Measurements from ENCODE around the gene CLEC14A. TPM values are rescaled to one million over a fixed set of nuclear protein-coding genes. Genes with fewer than 3 reads are reported as not detected.

The CLEC14A gene
- total and polyA plus RNA-seq, 9 of the 15 experiments (the other 6 are each of a cell fraction or from before 2014, with no cell fraction given) = not detected

GRCh38 chr14:38243696-38244240, 12.1 kb downstream of the CLEC14A start:
- Histone ChIP-seq H3K36me3 (ENCODE audit: control insufficient read depth, insufficient read depth, low read length) (no peaks in the 10 kb centered on the region), H2AFZ (ENCODE audit: low read depth, low read length) (no peak overlapping the region), H3K9me3 (replicated peaks; ENCODE audit: control insufficient read depth, insufficient read depth, low read depth, low read length) (no peaks in the 10 kb centered on the region), H3K9ac (ENCODE audit: insufficient read depth in 1 of 2, low read depth in 2 of 2, low read length in 2 of 2) (no peak overlapping the region), H3K79me2 (ENCODE audit: control insufficient read depth, insufficient read depth, low read length) (no peaks in the 10 kb centered on the region), H3K9me1 (ENCODE audit: control insufficient read depth, insufficient read depth, low read length) (no peaks in the 10 kb centered on the region), H3K27me3 (ENCODE audit: control insufficient read depth in 2 of 2, insufficient read depth in 2 of 2, low read length in 2 of 2) (no peaks in the 10 kb centered on the region), H4K20me1 (replicated peaks; ENCODE audit: control insufficient read depth, insufficient read depth, low read length) (no peaks in the 10 kb centered on the region), H3K4me1 (replicated peaks in 1 of 2; ENCODE audit: control insufficient read depth in 2 of 2, insufficient read depth in 2 of 2, low read length in 2 of 2) (no peaks in the 10 kb centered on the region), H3K4me3 (no peak overlapping the region), H3K27ac (ENCODE audit: extremely low read depth, low read depth, low read length) (no peak overlapping the region), H3K4me2 (ENCODE audit: insufficient read depth, low read length) (no peak overlapping the region)
- POLR2A ChIA-PET = no interaction called here
- in situ Hi-C loops (cut with MboI) (no loop called here), intact Hi-C loops (cut with micrococcal nuclease) (no loop called here)
- CTCF ChIA-PET (ENCODE audit: low intra/inter-chr PET ratio) = no interaction called here
- no peak for DNase-seq (ENCODE audit: extremely low read depth in 1 of 4, low spot score in 3 of 4)
- no peak for FAIRE-seq
- 0% methylated on average over 1 of the region's 1 CpG for WGBS (ENCODE audit: insufficient coverage, low coverage, missing lambda C conversion rate)
- no TSS peak for BruUV-seq (replicated peaks)
- no peak for ATAC-seq
- TF ChIP-seq ATF6 (CRISPR knock-in tag; IDR thresholded peaks at IDR 0.05) (no peak), PTTG1 (tag; IDR thresholded peaks at IDR 0.05; ENCODE audit: low read depth) (no peak), NR2C1 (IDR thresholded peaks at IDR 0.05) (no peak), NR2C1 (tag; IDR thresholded peaks at IDR 0.05) (no peak), ZNF41 (CRISPR knock-in tag; conservative IDR thresholded peaks at IDR 0.05) (no peak), ZNF165 (CRISPR knock-in tag; IDR thresholded peaks at IDR 0.05; ENCODE audit: borderline replicate concordance) (no peak), DACH1 (IDR thresholded peaks at IDR 0.05; ENCODE audit: partially characterized antibody) (no peak), ZNF274 (IDR thresholded peaks at IDR 0.05; ENCODE audit: borderline replicate concordance, low read depth, low read length) (no peak), SP2 (IDR thresholded peaks at IDR 0.05; ENCODE audit: extremely low read depth, low read depth, low read length, poor library complexity, severe bottlenecking) (no peak), PCBP1 (IDR thresholded peaks at IDR 0.05; ENCODE audit: low read depth, low read length, poor library complexity, severe bottlenecking) (no peak), HCFC1 (IDR thresholded peaks at IDR 0.05; ENCODE audit: low read depth, low read length) (no peak), ZFX (CRISPR knock-in tag; IDR thresholded peaks at IDR 0.05) (no peak), SREBF1 (IDR thresholded peaks at IDR 0.05; ENCODE audit: borderline replicate concordance, low read depth, low read length) (no peak), ETV6 (IDR thresholded peaks at IDR 0.05; ENCODE audit: borderline replicate concordance in 1 of 2, low read depth in 2 of 2, low read length in 1 of 2) (no peak), ETV6 (CRISPR knock-in tag; IDR thresholded peaks at IDR 0.05; ENCODE audit: borderline replicate concordance) (no peak), PTRF (tag; IDR thresholded peaks at IDR 0.05) (no peak), SMAD2 (IDR thresholded peaks at IDR 0.05; ENCODE audit: low read depth, low read length) (no peak), NEUROD1 (IDR thresholded peaks at IDR 0.05; ENCODE audit: borderline replicate concordance, low read depth, low read length, partially characterized antibody) (no peak), RBFOX2 (IDR thresholded peaks at IDR 0.05; ENCODE audit: low read depth, low read length) (no peak), CCAR2 (IDR thresholded peaks at IDR 0.05; ENCODE audit: low read depth, low read length) (no peak)
- TF ChIP-seq, protein P1, sequence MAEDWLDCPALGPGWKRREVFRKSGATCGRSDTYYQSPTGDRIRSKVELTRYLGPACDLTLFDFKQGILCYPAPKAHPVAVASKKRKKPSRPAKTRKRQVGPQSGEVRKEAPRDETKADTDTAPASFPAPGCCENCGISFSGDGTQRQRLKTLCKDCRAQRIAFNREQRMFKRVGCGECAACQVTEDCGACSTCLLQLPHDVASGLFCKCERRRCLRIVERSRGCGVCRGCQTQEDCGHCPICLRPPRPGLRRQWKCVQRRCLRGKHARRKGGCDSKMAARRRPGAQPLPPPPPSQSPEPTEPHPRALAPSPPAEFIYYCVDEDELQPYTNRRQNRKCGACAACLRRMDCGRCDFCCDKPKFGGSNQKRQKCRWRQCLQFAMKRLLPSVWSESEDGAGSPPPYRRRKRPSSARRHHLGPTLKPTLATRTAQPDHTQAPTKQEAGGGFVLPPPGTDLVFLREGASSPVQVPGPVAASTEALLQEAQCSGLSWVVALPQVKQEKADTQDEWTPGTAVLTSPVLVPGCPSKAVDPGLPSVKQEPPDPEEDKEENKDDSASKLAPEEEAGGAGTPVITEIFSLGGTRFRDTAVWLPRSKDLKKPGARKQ (CRISPR knock-in tag; IDR thresholded peaks at IDR 0.05) = no peak
